HepG2 (cell line): ENCODE measurements around the gene SDR39U1. TPM values are rescaled to one million over a fixed set of nuclear protein-coding genes. Genes with fewer than 3 reads are reported as not detected.
A peak's percentile ranks its signal among the peaks of the same experiment; 100 is the strongest.

ENCODE experiments used
- ATAC-seq: fragments of 200-7000 bp; cut with Tn5 transposase; 3 replicates; pipeline ENCODE4 v1.9.1; 2020; ENCODE audit warnings: mild to moderate bottlenecking, moderate library complexity
- BruUV-seq: library from RNA; stranded (reverse); fragments of 400-500 nt; replicated peaks from 2 replicates; lab custom pipeline; 2021; lab: Mats Ljungman, UMichigan
- CTCF ChIA-PET: fragments of 300-600 bp; formaldehyde crosslinking; extraction: SDS; loops from one replicate; lab custom pipeline; 2021; ENCODE audit warnings: low total read pairs, inconsistent platforms, low intra/inter-chr PET ratio; lab: Yijun Ruan, JAX
- POLR2A ChIA-PET: fragments of 350-600 bp; sonication (Branson Sonifier 250); formaldehyde crosslinking; loops from one replicate; lab custom pipeline; 2020; ENCODE audit warnings: antibody characterized with exemption, inconsistent platforms; lab: Yijun Ruan, JAX
- DNase-seq: peaks from one replicate; pipeline ENCODE4 v3.0.0-alpha.2; 2015; ENCODE audit warnings: low spot score
- FAIRE-seq: peaks from 3 replicates; lab custom pipeline; 2011; peaks lifted over from hg19 to GRCh38; lab: Jason Lieb, UNC
- H2AFZ ChIP-seq: one replicate; pipeline ENCODE4 v1.6.1; 2011; ENCODE audit warnings: low read length, inconsistent platforms
- H3K27ac ChIP-seq: fragments of 300-600 bp; 3 replicates; pipeline ENCODE4 v1.8.0; 2011; ENCODE audit warnings: mixed run types, mild to moderate bottlenecking, mixed read lengths, low read length, inconsistent platforms; ENCODE audit not compliant: insufficient read depth; ENCODE audit errors: extremely low read length
- H3K27me3 ChIP-seq, 2 experiments: fragments of 200-600 bp in 1 of 2; 2 replicates in 1 of 2; 3 replicates in 1 of 2; pipeline versions ENCODE4 v1.6.0 to v1.8.0; 2011; ENCODE audit warnings: low read length in 2 of 2, mild to moderate bottlenecking in 2 of 2, moderate library complexity in 2 of 2, inconsistent platforms in 1 of 2; ENCODE audit not compliant: insufficient read depth in 2 of 2, control insufficient read depth in 1 of 2
- H3K36me3 ChIP-seq, 2 experiments: fragments of 200-600 bp in 1 of 2; replicated peaks in 1 of 2; 2 replicates in 1 of 2; 3 replicates in 1 of 2; pipeline versions ENCODE4 v1.5.1 to v1.8.0; 2011; ENCODE audit warnings: low read length in 2 of 2, inconsistent platforms in 1 of 2; ENCODE audit not compliant: insufficient read depth in 2 of 2, control insufficient read depth in 1 of 2
- H3K4me1 ChIP-seq: 2 replicates; pipeline ENCODE4 v1.5.1; 2012; ENCODE audit warnings: low read length, inconsistent platforms; ENCODE audit not compliant: insufficient read depth
- H3K4me2 ChIP-seq: 2 replicates; pipeline ENCODE4 v1.6.0; 2011; ENCODE audit warnings: low read depth, low read length, inconsistent platforms
- H3K4me3 ChIP-seq, 3 experiments: fragments of 200-600 bp in 1 of 3; sonication (generic), shearing (Covaris generic) in 1 of 3; replicated peaks in 1 of 3; 2 replicates each; pipeline ENCODE4 v1.5.1; 2011 to 2016; ENCODE audit warnings: low read length in 3 of 3, inconsistent platforms in 2 of 3, low read depth in 2 of 3, mild to moderate bottlenecking in 2 of 3, control low read depth in 1 of 3, mixed read lengths in 1 of 3; ENCODE audit not compliant: insufficient read depth in 1 of 3
- H3K79me2 ChIP-seq: one replicate; pipeline ENCODE4 v1.6.1; 2011; ENCODE audit warnings: low read length, inconsistent platforms; ENCODE audit not compliant: insufficient read depth
- H3K9ac ChIP-seq: 2 replicates; pipeline ENCODE4 v1.6.0; 2011; ENCODE audit warnings: mild to moderate bottlenecking, low read depth, low read length, inconsistent platforms; ENCODE audit not compliant: insufficient read depth
- H3K9me3 ChIP-seq: 2 replicates; pipeline ENCODE4 v1.5.1; 2012; ENCODE audit warnings: mild to moderate bottlenecking, low read length
- H4K20me1 ChIP-seq: 2 replicates; pipeline ENCODE4 v1.6.0; 2011; ENCODE audit warnings: inconsistent platforms, mild to moderate bottlenecking, low read length, moderate library complexity; ENCODE audit not compliant: insufficient read depth
- CENPT ChIP-seq: sonication (generic); formaldehyde crosslinking; IDR thresholded peaks from 2 replicates; pipeline ENCODE4 v1.8.0; 2022; ENCODE audit warnings: low read depth, mild to moderate bottlenecking, moderate library complexity, missing genetic modification reagents
- CHCHD3 ChIP-seq: sonication (generic); formaldehyde crosslinking; IDR thresholded peaks from 2 replicates; pipeline ENCODE4 v1.8.0; 2022; ENCODE audit warnings: mild to moderate bottlenecking, missing genetic modification reagents, moderate library complexity
- CREM ChIP-seq, 2 experiments: sonication (generic) in 1 of 2; formaldehyde crosslinking in 1 of 2; IDR thresholded peaks; 2 replicates each; pipeline versions ENCODE4 v1.4.0 to v1.6.1; 2016 to 2020; ENCODE audit warnings: antibody characterized with exemption in 1 of 2, mild to moderate bottlenecking in 1 of 2, missing genetic modification reagents in 1 of 2
- GABPB1 ChIP-seq: IDR thresholded peaks from 2 replicates; pipeline ENCODE4 v1.6.1; 2016; ENCODE audit warnings: mild to moderate bottlenecking, missing genetic modification reagents, moderate library complexity, missing compliant biosample characterization
- HNF4G ChIP-seq, 2 experiments: sonication (generic) in 1 of 2; formaldehyde crosslinking in 1 of 2; IDR thresholded peaks; 2 replicates each; pipeline versions ENCODE4 v1.4.0 to v1.6.1; 2011 to 2020; ENCODE audit warnings: borderline replicate concordance in 2 of 2, low read depth in 2 of 2, mild to moderate bottlenecking in 2 of 2, low read length in 1 of 2, missing genetic modification reagents in 1 of 2, moderate library complexity in 1 of 2
- KDM5B ChIP-seq: sonication (generic); formaldehyde crosslinking; IDR thresholded peaks from 2 replicates; pipeline ENCODE4 v1.4.0; 2020; ENCODE audit warnings: missing genetic modification reagents, mild to moderate bottlenecking, borderline replicate concordance
- MED13 ChIP-seq: sonication (generic); formaldehyde crosslinking; IDR thresholded peaks from 2 replicates; pipeline ENCODE4 v1.5.0; 2020; ENCODE audit warnings: missing genetic modification reagents
- NCOA2 ChIP-seq: sonication (generic); formaldehyde crosslinking; IDR thresholded peaks from 2 replicates; pipeline ENCODE4 v1.8.0; 2022; ENCODE audit warnings: inconsistent platforms
- PHF20 ChIP-seq: sonication (generic); formaldehyde crosslinking; IDR thresholded peaks from 2 replicates; pipeline ENCODE4 v1.5.0; 2020; ENCODE audit warnings: mild to moderate bottlenecking, missing genetic modification reagents
- SATB2 ChIP-seq: sonication (generic); formaldehyde crosslinking; IDR thresholded peaks from 2 replicates; pipeline ENCODE4 v1.5.0; 2020; ENCODE audit warnings: missing genetic modification reagents
- SMAD9 ChIP-seq: sonication (generic); formaldehyde crosslinking; IDR thresholded peaks from 2 replicates; pipeline ENCODE4 v1.5.1; 2020; ENCODE audit warnings: mild to moderate bottlenecking, missing genetic modification reagents
- SUZ12 ChIP-seq: fragments of 150-350 bp; IDR thresholded peaks from 2 replicates; pipeline ENCODE4 v1.6.1; 2014; ENCODE audit warnings: low read depth, low read length
- TEAD2 ChIP-seq: sonication (generic); formaldehyde crosslinking; IDR thresholded peaks from 2 replicates; pipeline ENCODE4 v1.9.0; 2021; ENCODE audit warnings: missing genetic modification reagents
- TEAD3 ChIP-seq: optimal IDR thresholded peaks from 2 replicates; pipeline ENCODE3; 2016; ENCODE audit warnings: borderline replicate concordance
- ZEB1 ChIP-seq: IDR thresholded peaks from 2 replicates; pipeline ENCODE4 v1.6.1; 2012; ENCODE audit warnings: mild to moderate bottlenecking, low read depth, inconsistent platforms; ENCODE audit not compliant: insufficient replicate concordance
- ZNF552 ChIP-seq: sonication (generic); formaldehyde crosslinking; IDR thresholded peaks from 2 replicates; pipeline ENCODE4 v1.9.0; 2022; ENCODE audit warnings: missing genetic modification reagents, mild to moderate bottlenecking, borderline replicate concordance
- ZNF883 ChIP-seq: sonication (generic); formaldehyde crosslinking; IDR thresholded peaks from 2 replicates; pipeline ENCODE4 v1.5.1; 2020; ENCODE audit warnings: mild to moderate bottlenecking, missing genetic modification reagents; ENCODE audit errors: not compliant biosample characterization
- WGBS: methylation state at CpG from one replicate; pipeline ENCODE4 v1.1.6; 2017; ENCODE audit warnings: low lambda C conversion rate; 5-methylcytosine and 5-hydroxymethylcytosine counted together
- in situ Hi-C: cut with HindIII; loops from 2 replicates; pipeline ENCODE4 v1.10.0; 2017; ENCODE audit warnings: low pct_unique_long_range_greater_than_20kb; ENCODE audit not compliant: extremely low pct_ligation_motif_present
- intact Hi-C: fragments of 100-400 bp; cut with micrococcal nuclease; formaldehyde crosslinking; loops from one replicate; pipeline ENCODE4 v1.10.0; 2022; ENCODE audit not compliant: unreplicated experiment
- polyA plus RNA-seq, 8 experiments: library from polyadenylated mRNA; depleted of rRNA in 3 of 8; stranded (reverse) in 7 of 8; unstranded in 1 of 8; fragments of >200 nt; fragmentation: Illumina TruSeq in 4 of 8; extraction: Trizol in 4 of 8; gene quantifications; 2 replicates each; pipeline versions ENCODE4 v1.2.1 to v1.2.3, GENCODE V29; 2011 to 2016; ENCODE audit warnings: low read depth in 4 of 8, missing spikeins in 1 of 8, mixed read lengths in 1 of 8; ENCODE audit not compliant: insufficient read depth in 1 of 8
- total RNA-seq, 5 experiments: library from RNA; depleted of rRNA; stranded (reverse); fragments of >200 nt; fragmentation: Illumina TruSeq; extraction: Trizol; gene quantifications; 2 replicates each; pipeline ENCODE4 v1.2.3, GENCODE V29; 2016; ENCODE audit warnings: low read depth in 1 of 5
- TF ChIP-seq, protein P1 (sequence below): sonication (generic); formaldehyde crosslinking; IDR thresholded peaks from 2 replicates; pipeline ENCODE4 v1.8.1; 2023; ENCODE audit warnings: mild to moderate bottlenecking, missing genetic modification reagents, borderline replicate concordance
- TF ChIP-seq, protein P2 (sequence below): IDR thresholded peaks from 2 replicates; pipeline ENCODE4 v1.6.1; 2016; ENCODE audit warnings: low read depth, control low read depth
- TF ChIP-seq, protein P3 (sequence below), 2 experiments: sonication (generic) in 1 of 2; formaldehyde crosslinking in 1 of 2; IDR thresholded peaks; 2 replicates each; pipeline versions ENCODE4 v1.5.1 to v1.6.1; 2011 to 2020; ENCODE audit warnings: borderline replicate concordance in 1 of 2, low read depth in 1 of 2, low read length in 1 of 2, mild to moderate bottlenecking in 1 of 2, missing genetic modification reagents in 1 of 2, moderate library complexity in 1 of 2

SDR39U1 gene
- total and polyA plus RNA-seq, 2 of the 13 experiments (the other 11 are each of a cell fraction or from before 2014, with no cell fraction given): 34.4 to 129 TPM

DNA sequence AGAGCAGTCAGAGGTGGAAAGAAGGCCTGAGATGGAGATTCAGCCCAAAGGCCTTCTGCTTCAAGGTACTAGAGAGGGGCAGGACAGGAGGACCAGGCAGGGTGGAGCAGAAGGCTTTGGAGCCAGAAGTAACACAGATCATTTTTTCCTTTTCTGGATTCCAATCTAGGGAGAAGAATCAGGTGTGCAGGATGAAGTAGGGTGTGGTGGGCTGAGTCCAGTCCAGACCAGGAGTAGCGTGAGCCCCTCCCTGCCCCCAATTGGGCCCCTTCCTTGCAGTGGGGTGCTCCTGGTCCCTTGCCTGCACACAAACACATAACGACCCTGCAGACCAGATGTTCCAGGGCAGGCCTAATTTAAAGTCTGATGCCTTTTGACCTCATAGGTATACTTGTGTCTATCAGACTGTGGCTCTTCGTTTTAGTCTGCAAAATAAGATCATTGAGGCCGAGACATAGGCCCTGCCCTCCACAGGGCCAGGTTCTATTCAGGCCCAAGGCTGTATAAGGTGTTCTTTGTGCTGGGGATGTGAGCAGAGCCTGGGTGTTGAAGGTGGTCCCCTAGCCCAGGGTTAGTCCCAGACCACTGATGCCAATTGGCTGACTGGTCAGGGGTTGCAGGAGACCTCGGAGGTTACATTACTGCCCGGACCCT is 44.8 kb downstream of the SDR39U1 start:
- DNase-seq: no peak
- H3K36me3 ChIP-seq: no peaks in the 10 kb centered on the region
- peak overlapping the region; percentile 0 for H2AFZ ChIP-seq
- CTCF ChIA-PET: no interaction called here
- peak; percentile 3 for ATAC-seq
- H4K20me1 ChIP-seq: no peaks in the 10 kb centered on the region
- BruUV-seq: no TSS peak
- POLR2A ChIA-PET: interaction anchor here (2.9 to 3.3 kb wide), 2 partner anchors 30 to 34 kb away, joined by 16 to 17 read pairs; no protein-coding TSS in a partner anchor
- H3K27me3 ChIP-seq: peaks cover 14 to 63% of the 10 kb centered on the region in 2 experiments; a peak in 4 of 5 replicates
- 7% methylated on average over 6 of the region's 6 CpGs for WGBS
- FAIRE-seq: no peak
- in situ Hi-C loops (no loop called here), intact Hi-C loops (loop anchor here (2.0 kb wide), 1 partner anchor 33 kb away; no protein-coding TSS in a partner anchor)
- H3K27ac ChIP-seq: no peak overlapping the region
- H3K4me1 ChIP-seq: peaks cover 43% of the 10 kb centered on the region
- no peaks in the 10 kb centered on the region for H3K9me3 ChIP-seq
- H3K4me2 ChIP-seq: peak overlapping the region; percentile 83
- peak overlapping the region in 1 of 3 experiments; percentile 74; a peak in 2 of 6 replicates for H3K4me3 ChIP-seq
- no peaks in the 10 kb centered on the region for H3K79me2 ChIP-seq
- H3K9ac ChIP-seq: no peak overlapping the region
- TF ChIP-seq SMAD9 (no peak), HNF4G (IDR thresholded peaks at IDR 0.05; ENCODE audit: borderline replicate concordance, low read depth, low read length) (no peak), HNF4G (CRISPR knock-in tag; IDR thresholded peaks at IDR 0.05; ENCODE audit: borderline replicate concordance, low read depth) (no peak), CHCHD3 (CRISPR knock-in tag) (no peak), CENPT (CRISPR knock-in tag) (no peak), TEAD2 (CRISPR knock-in tag) (0 out of 2 replicates have a peak, but pooled peaks have one; percentile 32), GABPB1 (CRISPR knock-in tag) (no peak), ZEB1 (no peak), PHF20 (CRISPR knock-in tag) (peak; percentile 27; the same call in 1 of the 2 replicates), SUZ12 (no peak), KDM5B (CRISPR knock-in tag) (0 out of 2 replicates have a peak, but pooled peaks have one; percentile 33), SATB2 (no peak), MED13 (CRISPR knock-in tag) (no peak), NCOA2 (no peak), ZNF883 (CRISPR knock-in tag) (peak; percentile 64), TEAD3 (CRISPR knock-in tag) (no peak), CREM (IDR thresholded peaks at IDR 0.05) (no peak), CREM (CRISPR knock-in tag; IDR thresholded peaks at IDR 0.05) (no peak), ZNF552 (no peak)
- TF ChIP-seq, protein P1, sequence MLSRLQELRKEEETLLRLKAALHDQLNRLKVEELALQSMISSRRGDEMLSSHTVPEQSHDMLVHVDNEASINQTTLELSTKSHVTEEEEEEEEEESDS (CRISPR knock-in tag): 0 out of 2 replicates have a peak, but pooled peaks have one; percentile 23
- TF ChIP-seq, protein P2, sequence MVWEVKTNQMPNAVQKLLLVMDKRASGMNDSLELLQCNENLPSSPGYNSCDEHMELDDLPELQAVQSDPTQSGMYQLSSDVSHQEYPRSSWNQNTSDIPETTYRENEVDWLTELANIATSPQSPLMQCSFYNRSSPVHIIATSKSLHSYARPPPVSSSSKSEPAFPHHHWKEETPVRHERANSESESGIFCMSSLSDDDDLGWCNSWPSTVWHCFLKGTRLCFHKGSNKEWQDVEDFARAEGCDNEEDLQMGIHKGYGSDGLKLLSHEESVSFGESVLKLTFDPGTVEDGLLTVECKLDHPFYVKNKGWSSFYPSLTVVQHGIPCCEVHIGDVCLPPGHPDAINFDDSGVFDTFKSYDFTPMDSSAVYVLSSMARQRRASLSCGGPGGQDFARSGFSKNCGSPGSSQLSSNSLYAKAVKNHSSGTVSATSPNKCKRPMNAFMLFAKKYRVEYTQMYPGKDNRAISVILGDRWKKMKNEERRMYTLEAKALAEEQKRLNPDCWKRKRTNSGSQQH (CRISPR knock-in tag): no peak
- TF ChIP-seq, protein P3, sequence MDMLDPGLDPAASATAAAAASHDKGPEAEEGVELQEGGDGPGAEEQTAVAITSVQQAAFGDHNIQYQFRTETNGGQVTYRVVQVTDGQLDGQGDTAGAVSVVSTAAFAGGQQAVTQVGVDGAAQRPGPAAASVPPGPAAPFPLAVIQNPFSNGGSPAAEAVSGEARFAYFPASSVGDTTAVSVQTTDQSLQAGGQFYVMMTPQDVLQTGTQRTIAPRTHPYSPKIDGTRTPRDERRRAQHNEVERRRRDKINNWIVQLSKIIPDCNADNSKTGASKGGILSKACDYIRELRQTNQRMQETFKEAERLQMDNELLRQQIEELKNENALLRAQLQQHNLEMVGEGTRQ (IDR thresholded peaks at IDR 0.05; ENCODE audit: low read depth, low read length): no peak
- TF ChIP-seq, protein P3 (CRISPR knock-in tag; IDR thresholded peaks at IDR 0.05; ENCODE audit: borderline replicate concordance): no peak
